ENCODE results near the gene KLHL17.

Gene KLHL17

DNA sequence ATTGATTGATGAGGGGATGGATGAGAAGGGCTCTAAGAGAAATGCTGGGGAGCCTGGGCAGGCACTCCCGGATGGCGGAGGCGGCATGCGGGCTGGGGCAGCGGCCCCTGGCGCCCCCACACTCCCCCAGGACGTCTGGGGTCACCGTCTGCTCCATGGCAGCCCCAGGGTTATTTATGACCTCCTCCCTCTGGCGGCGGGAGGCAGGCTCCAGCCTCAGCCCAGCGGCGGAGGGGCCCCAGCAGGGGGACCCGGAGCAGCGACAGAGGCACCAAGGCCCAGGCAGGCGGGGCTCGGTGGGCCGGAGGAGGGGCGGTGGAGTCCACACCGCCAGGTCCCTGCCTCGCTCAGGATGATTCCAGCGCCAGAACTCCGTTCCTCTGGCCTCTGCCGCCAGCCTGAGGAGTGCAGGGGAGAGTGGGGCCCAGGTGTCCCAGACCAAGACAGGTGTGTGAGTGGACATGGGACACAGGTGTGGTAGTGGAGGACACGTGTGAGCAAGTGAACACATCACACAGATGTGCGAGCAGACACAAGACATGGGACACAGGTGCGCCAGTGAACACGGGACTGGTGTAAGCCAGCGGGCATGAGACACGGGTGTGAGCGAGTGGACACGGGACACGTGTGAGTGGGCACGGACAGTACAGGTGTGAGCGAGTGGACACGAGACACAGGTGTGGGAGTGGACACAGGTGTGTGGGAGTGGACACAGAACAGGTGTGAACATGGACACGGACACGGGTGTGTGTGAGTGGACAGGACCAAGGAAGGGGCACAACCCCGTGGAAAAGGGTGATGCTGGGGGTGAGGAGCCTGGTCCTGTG, 39.2 kb upstream of the KLHL17 start:
- DNase-seq (ENCODE audit: extremely low read depth in 1 of 2, low read depth in 1 of 2) = no peak

DNA sequence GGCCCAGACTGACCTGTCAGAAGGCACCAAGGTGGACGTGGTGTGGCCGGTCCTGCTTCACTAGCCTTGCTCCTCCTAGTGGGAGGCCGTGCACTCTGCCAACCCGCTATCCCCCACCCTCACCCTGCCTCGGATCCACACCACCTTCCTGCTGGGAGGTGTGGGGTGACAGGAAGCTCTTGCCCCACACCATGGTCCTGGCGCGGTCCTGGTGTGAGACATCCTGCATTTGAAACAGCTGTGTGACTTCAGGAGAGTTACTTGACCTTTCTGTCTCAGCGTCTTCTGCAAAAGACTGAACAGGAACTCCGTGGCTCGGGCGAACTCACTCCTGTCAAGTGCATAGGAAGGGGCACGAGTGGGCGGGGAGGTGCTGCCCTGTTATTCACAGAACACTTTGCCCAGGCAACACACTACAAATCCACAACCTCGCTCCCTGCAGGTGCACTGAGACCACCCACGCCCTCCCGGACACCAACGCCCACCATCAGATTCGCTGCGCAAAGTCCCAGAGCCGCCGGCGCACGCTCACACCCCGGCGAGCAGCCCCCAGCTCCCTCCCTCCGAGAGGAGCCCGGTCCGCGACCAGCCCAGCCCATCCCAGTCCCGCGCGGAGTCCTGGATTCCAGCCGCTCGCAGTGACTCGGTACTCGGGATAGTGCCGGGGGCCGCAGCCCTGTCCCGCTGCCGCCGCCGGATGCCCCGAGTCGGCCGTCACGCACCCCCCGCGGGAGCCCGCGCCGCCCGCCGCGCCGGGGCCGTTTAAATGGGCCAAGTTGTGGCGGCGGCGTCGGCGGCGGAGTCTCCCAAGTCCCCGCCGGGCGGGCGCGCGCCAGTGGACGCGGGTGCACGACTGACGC, 37.0 kb upstream of the KLHL17 start, which contains the start of gene SAMD11:
TSS of gene SAMD11 (plus strand) at position 793 of the 860 bp plus-strand sequence. CDS start 509 bp downstream, outside the sequence.
- DNase-seq (ENCODE audit: extremely low read depth in 1 of 2, low read depth in 1 of 2) = peak in 1 of 2 donors; percentile 54

GRCh38 chr1:923991-924655, 36.3 kb upstream of the KLHL17 start:
- no peak for DNase-seq (ENCODE audit: extremely low read depth in 1 of 2, low read depth in 1 of 2)

DNA sequence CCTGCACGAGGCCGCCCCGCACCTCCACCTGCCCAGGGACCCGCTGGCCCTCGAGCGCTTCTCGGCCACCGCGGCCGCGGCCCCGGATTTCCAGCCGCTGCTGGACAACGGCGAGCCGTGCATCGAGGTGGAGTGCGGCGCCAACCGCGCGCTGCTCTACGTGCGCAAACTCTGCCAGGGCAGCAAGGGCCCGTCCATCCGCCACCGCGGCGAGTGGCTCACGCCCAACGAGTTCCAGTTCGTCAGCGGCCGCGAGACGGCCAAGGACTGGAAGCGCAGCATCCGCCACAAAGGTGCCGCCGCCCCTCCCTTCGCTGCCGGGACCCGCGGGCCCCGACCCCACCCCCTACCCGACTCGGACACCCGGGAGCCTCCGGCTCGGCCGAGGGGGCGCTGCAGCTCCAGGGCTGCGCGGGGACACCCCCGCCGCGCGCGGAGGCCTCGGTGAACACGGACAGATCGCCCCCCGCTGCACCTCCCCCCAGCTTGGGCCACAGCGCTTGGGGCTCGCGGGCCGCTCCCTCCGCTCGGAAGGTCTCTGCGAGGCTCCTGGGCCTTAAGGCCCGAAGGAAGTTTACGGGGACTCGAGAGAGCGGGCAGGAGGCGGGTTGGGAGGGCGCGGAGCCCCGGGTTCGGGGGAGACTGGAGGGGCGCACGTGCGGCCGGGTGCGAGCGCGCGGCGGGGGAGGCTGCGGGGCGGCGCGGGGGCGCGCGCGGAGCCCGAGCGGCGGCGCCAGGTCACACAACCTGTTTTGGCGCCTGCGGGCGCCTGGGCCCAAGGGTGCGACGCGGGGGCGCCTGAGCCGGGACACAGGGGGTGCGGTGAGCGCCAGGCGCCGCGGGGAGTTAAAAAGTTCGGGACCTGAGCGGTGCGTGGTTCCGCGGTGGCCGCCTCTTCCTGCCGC, 35.5 kb upstream of the KLHL17 start:
- DNase-seq (ENCODE audit: extremely low read depth in 1 of 2, low read depth in 1 of 2) = no peak

GRCh38 chr1:925561-926421, 34.6 kb upstream of the KLHL17 start:
- no peak for DNase-seq (ENCODE audit: extremely low read depth in 1 of 2, low read depth in 1 of 2)

- DNase-seq (ENCODE audit: extremely low read depth in 1 of 2, low read depth in 1 of 2) = no peak
Observed at GRCh38 chr1:927234-927633, 33.1 kb upstream of the KLHL17 start.

- no peak for DNase-seq (ENCODE audit: extremely low read depth in 1 of 2, low read depth in 1 of 2)
Observed at GRCh38 chr1:927748-928147, 32.6 kb upstream of the KLHL17 start.

DNA sequence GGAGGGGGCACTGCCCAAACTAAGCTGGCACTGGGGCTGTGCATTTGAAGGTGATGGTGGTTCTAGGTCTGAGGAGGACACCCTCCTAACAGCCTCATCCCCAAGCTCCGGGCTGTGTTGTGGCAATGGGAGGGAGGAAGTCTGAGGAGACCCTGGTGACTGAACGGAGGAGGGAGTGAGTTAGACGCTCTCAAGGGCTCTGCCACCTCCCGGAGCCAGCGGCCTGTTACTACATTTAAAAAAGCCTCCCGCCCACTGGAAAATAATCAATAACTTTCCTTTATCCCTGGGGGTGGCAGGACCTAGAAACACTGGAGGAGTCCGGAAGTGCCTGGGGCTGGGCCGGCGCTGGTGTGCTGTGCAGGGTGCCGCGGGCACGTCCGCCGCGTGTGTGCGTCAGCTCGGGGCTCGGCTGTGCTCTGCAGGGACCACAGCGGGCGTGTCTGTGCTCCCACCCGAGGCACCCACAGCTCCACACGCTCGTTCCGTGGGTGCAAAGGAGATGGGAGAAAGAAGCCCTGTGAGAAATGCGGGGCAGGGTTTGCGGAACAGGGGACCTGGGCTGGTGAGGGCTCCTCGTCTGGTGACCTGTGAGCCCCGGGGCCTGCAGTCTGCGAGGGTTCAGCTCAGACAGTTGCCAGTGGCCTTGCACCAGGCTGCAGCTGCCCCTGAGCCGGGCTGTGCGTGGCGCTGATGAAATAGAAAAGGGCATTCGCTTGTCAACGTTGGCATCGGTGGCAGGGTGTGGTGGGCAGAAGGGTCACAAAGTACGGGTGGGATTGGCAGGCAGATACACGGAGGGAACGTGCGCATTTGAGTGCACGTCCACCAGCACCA, 31.3 kb upstream of the KLHL17 start:
- no peak for DNase-seq (ENCODE audit: extremely low read depth in 1 of 2, low read depth in 1 of 2)

- DNase-seq (ENCODE audit: extremely low read depth in 1 of 2, low read depth in 1 of 2) = no peak
Observed at GRCh38 chr1:929712-930632, 30.4 kb upstream of the KLHL17 start.

DNA sequence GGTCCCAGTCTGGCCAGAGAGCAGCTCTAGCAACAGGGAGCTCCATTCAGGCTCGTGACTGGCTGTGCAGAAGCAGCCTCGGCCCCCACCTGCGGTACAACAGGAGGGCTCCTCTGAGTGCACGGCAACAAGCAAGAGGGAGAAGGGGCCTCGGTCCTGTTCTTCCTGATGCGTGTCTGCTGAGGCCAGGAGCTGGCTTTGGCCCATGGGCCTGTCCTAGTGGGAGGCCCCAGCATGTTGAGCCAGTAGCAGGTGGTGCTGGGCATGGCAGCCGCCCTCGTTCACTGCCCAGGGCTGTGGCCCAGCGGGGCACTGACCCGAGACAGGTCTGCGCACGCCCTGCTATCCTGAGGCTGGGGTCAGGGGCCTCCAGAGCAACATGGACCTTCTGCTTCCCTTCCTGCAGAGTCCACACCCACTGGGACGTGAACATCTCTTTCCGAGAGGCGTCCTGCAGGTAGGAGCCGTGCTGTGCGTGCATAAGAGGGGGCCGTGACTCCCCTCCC, 29.7 kb upstream of the KLHL17 start:
- no peak for DNase-seq (ENCODE audit: extremely low read depth in 1 of 2, low read depth in 1 of 2)

GRCh38 chr1:931380-932172, 28.8 kb upstream of the KLHL17 start:
- no peak for DNase-seq (ENCODE audit: extremely low read depth in 1 of 2, low read depth in 1 of 2)

DNA sequence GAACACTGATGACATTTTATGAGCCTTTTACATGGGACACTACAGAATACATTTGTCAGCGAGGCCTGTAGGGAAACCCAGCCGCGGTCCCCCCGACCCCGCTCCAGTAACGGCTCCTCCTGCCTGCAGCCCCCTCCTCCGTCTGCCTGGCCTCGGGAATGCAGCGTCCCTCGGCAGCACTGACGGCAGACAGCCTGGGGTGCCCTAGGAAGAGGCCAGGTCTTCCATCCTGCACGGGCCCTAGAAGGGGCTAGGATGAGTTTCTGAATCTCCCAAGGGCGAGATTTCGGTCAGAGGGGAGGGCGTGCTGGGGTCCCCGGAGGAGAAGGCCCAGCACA, 28.2 kb upstream of the KLHL17 start:
- no peak for DNase-seq (ENCODE audit: extremely low read depth in 1 of 2, low read depth in 1 of 2)

GRCh38 chr1:932776-933602, 27.4 kb upstream of the KLHL17 start:
- DNase-seq (ENCODE audit: extremely low read depth in 1 of 2, low read depth in 1 of 2) = no peak

- DNase-seq (ENCODE audit: extremely low read depth in 1 of 2, low read depth in 1 of 2) = no peak
Observed at GRCh38 chr1:933603-933940, 26.8 kb upstream of the KLHL17 start.

DNA sequence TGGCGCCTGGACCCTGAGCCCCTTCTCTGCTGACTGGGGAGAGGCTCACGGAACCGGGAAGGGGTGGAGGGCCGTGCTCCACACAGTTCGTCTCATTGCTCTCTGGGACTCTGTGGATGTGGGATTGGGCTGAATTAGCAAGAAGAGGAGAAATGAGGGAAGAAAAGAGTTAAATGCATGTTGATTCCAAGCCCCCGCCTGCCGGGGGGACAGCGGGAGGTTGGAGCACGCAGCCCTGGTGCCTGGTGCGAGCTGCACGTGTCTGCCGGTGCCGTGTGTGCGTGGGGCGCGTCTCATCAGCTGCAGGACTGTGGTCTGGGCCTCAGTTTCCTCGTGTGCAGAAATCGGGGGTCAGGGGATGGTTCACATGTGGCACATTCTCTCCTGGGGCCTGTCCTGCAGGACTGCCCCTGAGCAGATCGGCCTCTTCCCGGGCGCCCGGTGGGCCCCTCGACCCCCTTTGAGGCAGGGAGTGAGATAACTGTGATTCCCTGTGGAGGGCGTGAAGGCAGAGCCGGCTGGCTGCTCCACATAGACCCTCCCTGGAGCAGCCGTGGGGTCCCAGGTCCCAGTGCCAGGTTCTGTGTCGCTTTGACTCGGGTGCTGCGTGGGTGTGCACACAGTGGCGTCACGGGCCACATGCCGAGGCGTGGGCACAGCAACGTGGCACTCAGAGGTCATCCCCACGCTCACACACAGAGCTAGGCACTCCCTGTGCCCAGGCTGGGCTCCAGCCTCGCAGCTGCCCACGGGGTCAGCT, 25.2 kb upstream of the KLHL17 start:
- no peak for DNase-seq (ENCODE audit: extremely low read depth in 1 of 2, low read depth in 1 of 2)

Measured in activated CD8-positive, alpha-beta memory T cell treated with anti-CD3 and anti-CD28 coated beads for 1 hour (primary cell).